ENCODE measurements around the gene SETD5.
"Not testable (repeated sequence)": the region's sequence is repeated elsewhere in the genome, so short reads cannot be mapped to it uniquely, and the experiment has no call there.

The SETD5 gene

GRCh38 chr3:9468460-9468859 lies 71.0 kb downstream of the SETD5 start:
- DNase-seq = no peak

GRCh38 chr3:9469986-9470385 lies 72.6 kb downstream of the SETD5 start:
- DNase-seq = no peak

DNA sequence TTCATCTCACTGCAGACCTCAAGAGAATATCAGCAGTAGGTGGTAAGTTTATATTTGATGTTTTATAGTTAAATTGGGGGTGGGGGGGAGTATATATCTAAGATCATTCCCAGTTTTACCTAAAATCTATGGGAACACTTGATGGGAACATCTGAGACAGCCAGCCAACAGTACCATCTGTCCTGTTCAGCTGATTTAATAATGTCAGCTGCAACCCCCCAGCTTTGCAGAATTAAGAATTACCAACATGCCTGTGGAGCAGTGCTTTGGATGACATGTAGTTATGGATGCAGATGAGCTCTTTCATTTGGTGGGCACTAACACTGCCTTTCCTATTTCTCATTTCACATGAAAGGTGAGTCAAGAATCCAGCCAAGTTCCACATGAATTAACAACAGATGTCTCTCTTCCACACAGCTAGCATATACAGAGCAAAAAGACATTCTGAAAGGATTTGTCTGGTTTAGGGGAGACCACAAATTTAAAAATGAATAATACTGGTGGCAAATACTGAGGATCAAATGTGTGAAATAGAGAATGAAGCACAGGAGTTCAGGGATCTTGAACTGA lies 76.2 kb downstream of the SETD5 start:
- no peak for DNase-seq

DNA sequence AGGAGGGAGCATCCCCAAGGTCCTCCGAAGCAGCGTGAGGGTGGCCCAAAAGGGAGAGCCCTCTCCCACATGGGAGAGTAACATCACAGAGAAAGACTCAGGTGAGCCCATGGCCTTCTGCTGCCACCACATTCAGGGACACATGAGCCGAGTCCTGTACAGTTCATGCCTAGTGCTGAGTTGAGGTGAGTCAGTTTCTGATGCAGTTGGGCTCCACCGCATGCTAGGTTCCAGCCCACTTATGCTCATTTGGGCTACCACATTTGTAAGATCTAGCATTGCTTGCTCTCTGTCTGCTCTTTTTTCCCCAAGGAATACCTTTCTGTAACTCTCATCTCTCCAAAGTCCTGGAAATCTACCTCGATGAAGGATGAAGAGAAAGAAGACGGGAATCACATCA lies 77.1 kb downstream of the SETD5 start:
- DNase-seq = no peak

- no peak for DNase-seq
Observed at GRCh38 chr3:9476935-9477334, 79.5 kb downstream of the SETD5 start.

GRCh38 chr3:9480265-9480664 lies 82.8 kb downstream of the SETD5 start:
- DNase-seq = no peak

DNA sequence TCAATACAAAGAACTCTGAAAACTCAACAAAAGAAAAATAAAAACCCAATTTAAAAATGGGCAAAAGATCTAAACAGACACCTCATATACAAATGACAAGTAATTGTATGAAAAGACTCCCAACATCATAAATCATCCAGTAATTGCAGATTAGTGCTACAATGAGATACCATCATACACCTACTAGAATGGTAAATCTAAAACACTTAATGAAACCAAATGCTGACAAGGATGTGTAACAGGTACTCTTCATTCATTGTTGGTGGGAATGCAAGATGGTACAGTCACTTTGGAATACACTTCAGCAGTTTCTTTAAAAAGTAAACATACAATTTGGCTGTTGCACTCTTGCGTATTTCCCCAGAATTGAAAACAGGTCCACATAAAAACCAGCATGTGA lies 87.8 kb downstream of the SETD5 start:
- DNase-seq = no peak

GRCh38 chr3:9491506-9491905 lies 94.1 kb downstream of the SETD5 start:
- DNase-seq = no peak

GRCh38 chr3:9494036-9494435 lies 96.6 kb downstream of the SETD5 start:
- not testable (repeated sequence) for DNase-seq

- DNase-seq = no peak
Observed at GRCh38 chr3:9496893-9497292, 99.5 kb downstream of the SETD5 start.

- no peak for DNase-seq
Observed at GRCh38 chr3:9497821-9498565, 100.6 kb downstream of the SETD5 start.

- DNase-seq = no peak
Observed at GRCh38 chr3:9498781-9499180, 101.4 kb downstream of the SETD5 start.

- no peak for DNase-seq
Observed at GRCh38 chr3:9499455-9500107, 102.2 kb downstream of the SETD5 start.

- DNase-seq = peak; percentile 48
Observed at GRCh38 chr3:9500108-9501050, 103.0 kb downstream of the SETD5 start.

DNA sequence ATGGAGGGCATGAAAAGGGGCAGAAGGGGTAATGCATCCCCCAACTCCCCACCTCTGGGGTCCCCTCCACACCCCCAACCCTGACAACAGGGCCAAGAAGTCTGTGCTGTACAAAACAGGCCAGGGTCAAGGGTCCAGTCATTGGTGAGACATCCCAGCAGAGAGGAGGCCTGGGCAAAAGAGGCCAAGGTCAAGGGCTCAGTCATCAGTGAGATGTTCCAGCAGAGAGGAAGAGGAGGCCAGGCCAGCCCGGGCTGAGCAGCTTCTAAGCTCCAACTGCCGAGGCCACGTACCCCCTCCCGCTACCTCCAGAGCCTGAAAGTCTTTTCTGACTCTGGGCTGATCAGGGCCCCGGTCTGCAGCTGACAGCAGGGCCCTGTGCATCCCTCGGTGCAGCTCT lies 103.8 kb downstream of the SETD5 start:
- DNase-seq = no peak

DNA sequence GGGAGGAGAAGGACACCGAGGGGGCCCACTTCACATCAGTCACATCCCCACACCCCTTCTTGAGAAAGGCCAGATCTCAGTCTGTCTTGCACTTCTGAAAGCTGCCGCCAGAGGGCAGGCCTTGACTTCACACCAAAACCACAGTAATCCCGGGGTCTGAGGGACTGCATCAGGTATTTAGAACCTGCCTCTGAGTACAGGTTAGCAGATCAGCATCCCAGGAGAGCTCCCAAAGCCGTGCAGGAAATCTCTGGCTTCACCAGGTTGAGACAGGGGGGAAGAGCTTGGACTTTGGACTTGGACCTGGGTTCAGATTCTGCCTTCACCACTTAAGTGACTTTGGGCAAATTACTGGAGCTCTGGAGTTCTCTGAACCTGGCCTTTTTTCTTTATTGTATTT lies 105.9 kb downstream of the SETD5 start:
- peak; percentile 69 for DNase-seq

DNA sequence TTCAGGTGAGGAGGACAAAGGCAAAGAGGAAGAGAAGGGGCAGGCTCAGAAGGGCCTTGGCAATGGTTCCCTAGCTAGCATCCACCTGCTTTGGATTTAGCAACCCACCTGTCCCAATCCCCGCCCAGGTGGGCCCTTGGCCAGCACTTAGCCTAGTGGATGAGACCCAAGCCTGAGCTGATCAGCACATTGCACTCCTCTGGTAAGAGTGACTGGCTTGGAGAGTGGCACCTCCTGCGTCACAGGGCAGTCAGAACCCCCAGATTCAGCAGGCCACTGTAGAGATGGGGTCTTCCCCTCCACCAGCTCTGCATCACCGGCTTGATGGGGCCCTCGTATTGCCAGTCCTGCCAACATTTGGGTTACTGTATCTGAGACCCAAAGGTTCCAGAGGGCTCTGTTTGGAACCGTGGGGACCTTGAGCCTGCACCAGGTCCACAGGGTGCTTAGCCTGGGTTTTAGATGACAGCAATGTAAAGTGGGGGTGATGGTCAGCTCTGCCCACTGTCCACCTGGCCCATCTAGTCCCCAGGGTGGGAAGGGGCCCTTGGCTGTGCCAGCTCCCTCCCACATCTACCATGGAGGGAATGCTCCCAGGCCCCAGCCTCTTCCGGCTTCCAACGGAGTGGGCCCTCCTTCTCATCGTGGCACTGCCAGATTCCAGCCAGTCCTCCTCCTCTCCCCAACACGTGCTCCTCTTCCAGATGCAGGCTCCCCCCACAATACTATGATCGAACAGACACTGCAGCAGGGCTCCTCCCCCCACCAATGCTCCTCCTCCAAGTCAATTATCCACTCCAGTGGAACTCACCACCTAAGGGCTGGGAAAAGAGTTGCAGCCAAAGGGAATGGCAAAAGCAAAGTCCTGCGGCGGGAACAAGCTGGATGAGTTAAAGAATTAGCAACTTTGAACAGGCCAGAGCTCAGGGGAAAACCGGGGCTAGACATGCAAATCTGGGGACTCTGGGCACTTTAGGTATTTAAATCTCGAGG lies 110.5 kb downstream of the SETD5 start:
- DNase-seq = no peak

- DNase-seq = no peak
Observed at GRCh38 chr3:9508781-9509180, 111.4 kb downstream of the SETD5 start.

DNA sequence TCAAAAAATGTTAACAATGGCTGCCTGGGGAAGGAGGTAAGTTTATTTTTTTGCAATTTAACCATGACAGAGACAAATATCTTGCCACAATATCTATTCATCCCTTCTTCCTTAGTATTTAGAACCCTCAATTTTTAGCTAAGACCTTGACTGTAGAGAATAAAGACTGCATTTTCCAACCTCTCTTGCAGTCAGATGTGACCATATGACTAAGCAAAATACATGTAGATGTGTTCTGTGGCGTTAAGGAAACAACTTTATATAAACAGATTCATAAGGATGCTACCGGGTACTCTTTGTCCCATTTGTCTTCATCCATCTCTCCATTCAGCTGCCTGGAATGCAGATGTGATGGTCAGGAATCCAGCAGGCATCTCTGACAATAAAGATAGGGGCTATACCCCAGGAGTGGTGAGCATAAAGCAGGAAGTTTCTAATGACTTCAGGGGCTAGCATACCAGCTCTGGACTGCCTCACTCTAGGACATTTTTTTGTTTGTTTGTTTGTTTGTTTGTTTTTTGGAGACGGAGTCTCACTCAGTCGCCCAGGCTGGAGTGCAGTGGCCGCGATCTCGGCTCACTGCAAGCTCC lies 115.1 kb downstream of the SETD5 start:
- DNase-seq = no peak

DNA sequence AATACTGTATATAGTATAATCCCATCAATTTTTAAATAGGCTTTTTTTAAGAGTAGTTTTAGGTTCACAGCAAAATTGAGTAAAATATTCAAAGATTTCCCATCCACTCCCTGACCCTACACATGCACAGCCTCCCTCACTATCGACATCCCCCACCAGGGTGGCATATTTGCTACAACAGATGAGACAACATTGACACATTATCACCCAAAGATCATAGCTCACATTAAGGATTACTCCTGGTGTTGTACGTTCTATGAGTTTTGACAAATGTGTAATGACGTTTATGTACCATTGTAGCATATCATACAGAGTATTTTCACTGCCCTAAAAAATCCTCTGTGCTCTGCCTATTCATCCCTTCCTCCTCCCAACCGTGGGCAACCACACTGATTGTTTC lies 116.9 kb downstream of the SETD5 start:
- no peak for DNase-seq

DNA sequence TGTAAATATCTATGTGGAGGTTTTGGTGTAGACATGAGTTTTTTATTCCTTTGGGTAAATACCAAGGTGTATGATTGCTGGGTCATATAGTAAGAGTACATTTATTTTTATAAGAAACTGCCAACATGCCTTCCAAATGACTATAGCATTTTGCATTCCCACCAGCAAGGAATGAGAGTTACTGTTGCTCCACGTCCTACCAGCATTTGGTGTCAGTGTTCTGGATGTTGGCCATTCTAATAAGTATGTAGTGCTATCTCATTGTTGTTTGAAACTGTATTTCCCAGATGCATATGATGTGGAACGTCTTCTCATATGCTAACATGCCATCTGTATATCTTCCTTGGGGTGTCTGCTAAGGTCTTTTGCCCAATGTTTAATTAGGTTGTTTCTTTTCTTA lies 117.5 kb downstream of the SETD5 start:
- DNase-seq = no peak

- DNase-seq = no peak
Observed at GRCh38 chr3:9525078-9525477, 127.7 kb downstream of the SETD5 start.

Measured in CD4-positive, alpha-beta T cell treated with Interleukin-12 subunit alpha and Interleukin-12 subunit beta, for 1 hour (primary cell).